Ishikawa (cell line): ENCODE data around the gene RGS10.
A peak's percentile ranks its signal among the peaks of the same experiment; 100 is the strongest.

ENCODE experiments used
- CEBPB ChIP-seq: IDR thresholded peaks from 2 replicates; pipeline ENCODE4 v1.6.1; 2012
- CREB1 ChIP-seq: IDR thresholded peaks from 2 replicates; pipeline ENCODE4 v1.6.1; 2012; ENCODE audit warnings: low read depth
- EGR1 ChIP-seq: IDR thresholded peaks from 2 replicates; pipeline ENCODE4 v1.6.1; 2012
- EP300 ChIP-seq: IDR thresholded peaks from 2 replicates; pipeline ENCODE4 v1.6.1; 2012; ENCODE audit warnings: borderline replicate concordance
- NFIC ChIP-seq: IDR thresholded peaks from 2 replicates; pipeline ENCODE4 v1.6.1; 2012
- RAD21 ChIP-seq: IDR thresholded peaks from 2 replicates; pipeline ENCODE4 v1.6.1; 2012; ENCODE audit warnings: low read depth
- TAF1 ChIP-seq: IDR thresholded peaks from 2 replicates; pipeline ENCODE4 v1.6.1; 2012; ENCODE audit warnings: low read depth, mild to moderate bottlenecking
- TCF12 ChIP-seq: IDR thresholded peaks from 2 replicates; pipeline ENCODE4 v1.6.1; 2012; ENCODE audit warnings: low read depth
- TEAD4 ChIP-seq: IDR thresholded peaks from 2 replicates; pipeline ENCODE4 v1.6.1; 2012
- YY1 ChIP-seq: IDR thresholded peaks from 2 replicates; pipeline ENCODE4 v1.6.1; 2012; ENCODE audit warnings: low read depth
- ZBTB7A ChIP-seq: IDR thresholded peaks from 2 replicates; pipeline ENCODE4 v1.6.1; 2012; ENCODE audit warnings: low read depth
- TF ChIP-seq, protein P1 (sequence below): IDR thresholded peaks from 2 replicates; pipeline ENCODE4 v1.6.1; 2012
- TF ChIP-seq, protein P2 (sequence below): IDR thresholded peaks from 2 replicates; pipeline ENCODE4 v1.6.1; 2012
- TF ChIP-seq, protein P3 (sequence below): IDR thresholded peaks from 2 replicates; pipeline ENCODE4 v1.6.1; 2012; ENCODE audit warnings: low read depth, mild to moderate bottlenecking

Gene RGS10

DNA sequence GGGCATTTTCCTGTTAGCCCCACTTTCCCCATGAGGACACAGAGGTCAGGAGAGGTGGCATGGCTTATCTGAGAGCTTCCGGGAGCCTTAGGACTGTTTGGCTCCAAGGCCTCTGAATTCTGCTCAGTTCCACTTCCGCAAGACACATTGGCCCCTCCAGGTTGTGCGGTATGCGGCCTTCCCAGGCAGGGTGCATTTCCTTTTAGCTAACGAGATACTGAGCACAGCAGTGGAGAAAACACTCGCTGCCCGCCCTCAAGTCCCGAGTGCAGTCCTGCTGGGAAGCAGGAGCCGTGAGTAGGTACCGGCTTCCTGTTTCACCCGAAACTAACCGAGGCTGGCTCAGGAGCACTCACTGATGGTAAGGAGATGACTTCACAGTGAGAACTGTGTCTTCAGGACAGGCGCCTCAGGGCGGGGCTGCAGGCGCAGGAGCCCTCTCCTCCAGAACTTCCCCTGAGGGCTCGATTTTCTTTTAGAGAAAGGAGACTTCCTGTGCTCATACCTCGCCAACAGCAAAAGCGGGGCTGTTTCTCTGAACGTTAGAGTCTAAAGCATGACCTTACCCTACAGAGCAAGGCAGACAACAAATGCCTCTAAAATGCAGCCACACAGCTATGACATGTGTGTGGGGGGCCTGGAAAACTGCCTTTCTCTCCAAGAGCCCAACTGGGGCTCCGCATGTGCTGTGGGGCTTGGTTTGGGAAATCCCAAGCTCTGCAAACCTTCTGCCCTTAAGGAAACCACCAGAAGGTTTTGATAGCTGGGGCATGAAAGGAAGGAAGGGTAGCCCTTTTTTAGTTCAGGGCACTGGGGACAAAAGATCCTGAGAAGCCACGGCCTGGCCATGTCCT is 25.9 kb downstream of the RGS10 start:
- TF ChIP-seq, protein P1, sequence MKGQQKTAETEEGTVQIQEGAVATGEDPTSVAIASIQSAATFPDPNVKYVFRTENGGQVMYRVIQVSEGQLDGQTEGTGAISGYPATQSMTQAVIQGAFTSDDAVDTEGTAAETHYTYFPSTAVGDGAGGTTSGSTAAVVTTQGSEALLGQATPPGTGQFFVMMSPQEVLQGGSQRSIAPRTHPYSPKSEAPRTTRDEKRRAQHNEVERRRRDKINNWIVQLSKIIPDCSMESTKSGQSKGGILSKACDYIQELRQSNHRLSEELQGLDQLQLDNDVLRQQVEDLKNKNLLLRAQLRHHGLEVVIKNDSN = no peak
- TF ChIP-seq EGR1 = no peak

DNA sequence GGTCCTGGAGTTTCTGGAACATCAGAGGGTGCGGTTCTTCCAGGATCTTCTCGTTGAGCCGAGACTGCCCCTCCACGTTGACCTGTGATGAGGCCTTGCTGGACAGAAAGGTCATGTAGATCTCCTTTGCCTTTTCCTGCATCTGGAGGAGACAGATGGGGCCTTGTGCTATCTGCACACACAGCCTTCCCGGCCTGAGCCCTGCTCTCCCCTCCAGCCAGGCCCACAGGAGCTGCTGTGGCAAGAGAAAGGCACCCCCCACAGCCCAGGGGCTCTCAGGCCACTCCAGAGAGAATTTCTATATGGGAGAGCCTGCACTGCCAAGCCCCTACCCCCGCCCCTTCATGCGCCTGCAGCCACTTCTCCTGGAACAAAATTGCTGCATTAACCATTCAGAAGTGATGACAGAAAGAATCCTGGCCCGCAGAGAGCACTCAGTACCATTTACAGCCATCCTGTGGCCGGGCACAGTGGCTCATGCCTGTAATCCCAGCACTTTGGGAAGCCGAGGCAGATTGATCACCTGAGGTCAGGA is 26.9 kb downstream of the RGS10 start:
- TF ChIP-seq EP300 = no peak
- TF ChIP-seq, protein P1 = no peak
- TF ChIP-seq CREB1 = no peak
- no peak for TF ChIP-seq TEAD4
- no peak for TF ChIP-seq TAF1
- no peak for TF ChIP-seq ZBTB7A
- TF ChIP-seq RAD21 = no peak
- TF ChIP-seq YY1 = no peak
- no peak for TF ChIP-seq NFIC
- no peak for TF ChIP-seq EGR1
- TF ChIP-seq, protein P2, sequence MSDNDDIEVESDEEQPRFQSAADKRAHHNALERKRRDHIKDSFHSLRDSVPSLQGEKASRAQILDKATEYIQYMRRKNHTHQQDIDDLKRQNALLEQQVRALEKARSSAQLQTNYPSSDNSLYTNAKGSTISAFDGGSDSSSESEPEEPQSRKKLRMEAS = no peak
- TF ChIP-seq, protein P3, sequence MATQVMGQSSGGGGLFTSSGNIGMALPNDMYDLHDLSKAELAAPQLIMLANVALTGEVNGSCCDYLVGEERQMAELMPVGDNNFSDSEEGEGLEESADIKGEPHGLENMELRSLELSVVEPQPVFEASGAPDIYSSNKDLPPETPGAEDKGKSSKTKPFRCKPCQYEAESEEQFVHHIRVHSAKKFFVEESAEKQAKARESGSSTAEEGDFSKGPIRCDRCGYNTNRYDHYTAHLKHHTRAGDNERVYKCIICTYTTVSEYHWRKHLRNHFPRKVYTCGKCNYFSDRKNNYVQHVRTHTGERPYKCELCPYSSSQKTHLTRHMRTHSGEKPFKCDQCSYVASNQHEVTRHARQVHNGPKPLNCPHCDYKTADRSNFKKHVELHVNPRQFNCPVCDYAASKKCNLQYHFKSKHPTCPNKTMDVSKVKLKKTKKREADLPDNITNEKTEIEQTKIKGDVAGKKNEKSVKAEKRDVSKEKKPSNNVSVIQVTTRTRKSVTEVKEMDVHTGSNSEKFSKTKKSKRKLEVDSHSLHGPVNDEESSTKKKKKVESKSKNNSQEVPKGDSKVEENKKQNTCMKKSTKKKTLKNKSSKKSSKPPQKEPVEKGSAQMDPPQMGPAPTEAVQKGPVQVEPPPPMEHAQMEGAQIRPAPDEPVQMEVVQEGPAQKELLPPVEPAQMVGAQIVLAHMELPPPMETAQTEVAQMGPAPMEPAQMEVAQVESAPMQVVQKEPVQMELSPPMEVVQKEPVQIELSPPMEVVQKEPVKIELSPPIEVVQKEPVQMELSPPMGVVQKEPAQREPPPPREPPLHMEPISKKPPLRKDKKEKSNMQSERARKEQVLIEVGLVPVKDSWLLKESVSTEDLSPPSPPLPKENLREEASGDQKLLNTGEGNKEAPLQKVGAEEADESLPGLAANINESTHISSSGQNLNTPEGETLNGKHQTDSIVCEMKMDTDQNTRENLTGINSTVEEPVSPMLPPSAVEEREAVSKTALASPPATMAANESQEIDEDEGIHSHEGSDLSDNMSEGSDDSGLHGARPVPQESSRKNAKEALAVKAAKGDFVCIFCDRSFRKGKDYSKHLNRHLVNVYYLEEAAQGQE = no peak
- no peak for TF ChIP-seq CEBPB
- no peak for TF ChIP-seq TCF12

DNA sequence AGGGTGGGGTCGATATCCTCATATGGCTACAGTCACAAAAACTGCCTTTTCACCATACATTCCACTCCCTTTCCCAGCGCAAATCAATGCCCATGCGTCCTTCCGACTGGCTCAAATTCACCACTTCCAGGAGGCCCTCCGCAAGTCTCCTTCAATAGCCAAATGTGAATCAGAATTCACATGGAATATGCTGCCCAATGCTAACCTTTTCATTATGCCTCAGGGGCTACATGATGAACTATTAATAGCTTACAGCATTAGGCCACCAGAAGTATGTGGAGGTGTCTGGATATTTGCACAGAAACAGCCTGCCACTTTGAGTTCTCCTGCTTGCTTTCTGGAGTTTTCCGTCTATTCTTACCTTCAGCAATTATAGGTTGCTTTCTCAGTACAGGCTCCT is 27.7 kb downstream of the RGS10 start:
- TF ChIP-seq TEAD4 = no peak
- TF ChIP-seq CREB1 = no peak
- no peak for TF ChIP-seq ZBTB7A

DNA sequence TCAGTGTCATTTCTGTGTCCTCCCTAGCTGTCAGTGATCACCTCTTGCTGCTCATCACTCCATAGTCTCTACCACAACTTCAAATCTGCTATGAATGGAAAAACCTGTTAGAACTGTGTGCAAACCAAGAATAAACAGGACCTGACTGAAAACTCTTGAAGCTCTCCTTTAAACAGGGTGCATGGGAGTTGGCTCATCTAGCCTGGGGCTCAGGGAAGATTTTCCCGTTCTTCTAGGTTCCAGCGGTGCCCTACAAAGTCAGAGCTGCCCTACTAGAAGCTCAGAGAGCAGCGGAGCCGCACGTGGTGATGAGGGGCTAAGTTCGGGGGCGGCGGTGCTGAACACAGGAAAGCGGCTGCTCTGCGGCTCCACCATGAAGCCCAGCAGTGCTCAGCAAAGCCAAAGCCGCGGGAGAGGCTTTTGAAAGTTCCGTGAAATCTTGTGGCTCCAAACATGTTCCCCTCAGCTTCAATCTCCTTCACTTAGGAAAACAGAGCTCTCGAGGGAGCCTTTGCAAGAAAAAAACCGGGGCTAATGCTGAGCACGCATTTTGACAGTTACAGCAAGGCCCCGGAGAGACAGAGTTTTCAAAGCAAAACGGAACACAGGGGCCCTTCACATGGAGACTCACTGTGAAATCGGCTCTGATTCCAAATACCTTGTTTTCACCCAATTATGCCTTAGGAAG is 30.5 kb downstream of the RGS10 start:
- TF ChIP-seq, protein P3 = no peak
- no peak for TF ChIP-seq CEBPB

DNA sequence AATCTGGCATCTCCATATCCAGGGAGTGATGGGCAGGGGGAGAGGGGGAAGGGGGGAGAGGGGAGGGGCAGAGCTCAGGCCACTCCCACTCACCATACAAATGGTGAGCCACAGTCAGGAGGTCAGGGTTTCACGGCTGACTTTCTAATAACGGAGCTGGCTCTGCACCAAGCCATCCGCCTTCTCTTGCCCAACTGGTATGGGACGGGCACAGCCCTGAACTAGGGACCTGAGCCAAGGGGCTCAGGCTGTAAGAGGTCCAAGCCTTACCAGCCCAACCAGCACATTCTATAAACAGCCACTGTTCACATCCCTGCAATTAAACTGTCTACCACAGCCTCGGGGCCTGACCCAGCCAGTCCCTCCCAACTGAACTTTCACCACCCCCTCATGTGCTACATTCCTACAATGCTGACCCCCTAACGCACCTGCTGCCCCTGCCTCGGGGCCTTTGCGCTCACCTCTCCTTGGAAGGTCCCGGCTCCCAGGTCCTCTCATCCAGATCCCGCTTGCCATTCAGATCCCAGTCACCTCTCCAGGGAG is 32.5 kb downstream of the RGS10 start:
- TF ChIP-seq, protein P3 = no peak
- TF ChIP-seq YY1 (no peak), RAD21 (no peak), CREB1 (no peak), CEBPB (0 out of 2 replicates have a peak, but pooled peaks have one; percentile 47), EGR1 (no peak), NFIC (peak; percentile 54), TCF12 (no peak), TAF1 (no peak)
- TF ChIP-seq, protein P2 = no peak
